ELF-1 (cell line): Measurements from ENCODE around the gene AQP3.
"Not testable (repeated sequence)": the region's sequence is repeated elsewhere in the genome, so short reads cannot be mapped to it uniquely, and the experiment has no call there.

Source experiments
- DNase-seq: peaks from one replicate; pipeline ENCODE4 v3.0.0-alpha.2; 2016; ENCODE audit warnings: low read depth, low spot score

The AQP3 gene

DNA sequence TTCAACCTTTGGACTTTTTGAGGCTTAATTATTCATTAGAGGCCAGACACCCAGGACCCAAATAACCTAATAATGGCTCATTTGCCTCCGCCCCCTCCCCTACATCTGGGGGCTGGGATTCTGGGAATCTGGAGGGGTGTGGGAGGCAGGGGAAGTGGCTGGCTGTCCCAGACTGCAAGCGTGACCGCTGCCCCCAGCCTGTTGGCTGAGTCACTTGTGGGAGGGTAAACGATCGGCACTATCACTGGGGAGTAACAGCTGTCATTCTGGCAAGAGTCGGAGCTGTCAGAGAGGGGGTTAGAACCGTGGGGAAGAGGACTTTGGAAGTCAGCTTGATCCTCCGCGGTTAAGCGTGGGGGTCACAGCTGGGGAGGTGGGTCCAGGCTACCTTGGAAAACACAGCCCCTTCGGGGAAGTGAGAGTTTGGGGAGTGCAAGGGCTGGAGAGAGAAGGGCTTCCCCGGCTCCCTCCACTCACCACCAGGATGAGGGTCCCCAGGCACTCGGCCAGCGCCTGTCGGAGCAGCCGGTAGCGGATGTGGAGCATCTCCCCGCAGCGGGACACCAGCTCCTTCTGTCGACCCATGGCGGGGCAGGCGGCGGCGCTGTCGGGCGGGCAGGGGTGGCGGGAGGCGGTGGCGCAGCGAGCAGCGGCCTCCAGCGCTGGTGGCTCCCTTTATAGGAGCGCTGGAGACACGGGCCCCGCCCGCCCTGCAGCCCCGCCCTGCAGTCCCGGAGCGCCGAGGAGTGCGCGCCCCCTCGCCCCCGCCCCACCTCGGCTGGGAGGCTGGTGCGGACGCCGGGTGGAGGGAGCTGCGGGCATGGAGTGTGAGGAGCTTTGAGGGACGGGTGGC, at the start of gene AQP3:
AQP3 (minus strand) TSS at position 648 of the 853 bp plus-strand sequence; CDS start at position 585, 63 bp downstream.
- DNase-seq, result peak; percentile 78

DNA sequence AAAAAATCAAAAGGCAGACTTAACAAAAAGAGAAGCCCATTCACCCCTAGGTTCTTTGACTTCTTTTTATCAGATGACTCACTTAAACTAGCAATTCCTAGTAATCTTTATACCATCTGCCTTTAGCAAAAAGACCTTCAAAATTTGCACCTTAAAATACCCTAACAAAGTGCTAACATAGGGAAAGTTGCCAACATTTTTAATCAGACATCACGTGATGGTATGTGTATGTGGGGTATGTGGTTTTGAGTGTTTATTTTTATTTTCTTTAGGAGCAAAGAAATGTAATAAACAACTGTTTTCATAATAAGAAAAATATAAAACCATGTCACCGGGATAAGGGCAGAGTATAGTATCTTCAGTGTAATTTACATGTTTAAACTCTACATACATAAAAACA, 46.4 kb upstream of the AQP3 start:
- not testable (repeated sequence) for DNase-seq

DNA sequence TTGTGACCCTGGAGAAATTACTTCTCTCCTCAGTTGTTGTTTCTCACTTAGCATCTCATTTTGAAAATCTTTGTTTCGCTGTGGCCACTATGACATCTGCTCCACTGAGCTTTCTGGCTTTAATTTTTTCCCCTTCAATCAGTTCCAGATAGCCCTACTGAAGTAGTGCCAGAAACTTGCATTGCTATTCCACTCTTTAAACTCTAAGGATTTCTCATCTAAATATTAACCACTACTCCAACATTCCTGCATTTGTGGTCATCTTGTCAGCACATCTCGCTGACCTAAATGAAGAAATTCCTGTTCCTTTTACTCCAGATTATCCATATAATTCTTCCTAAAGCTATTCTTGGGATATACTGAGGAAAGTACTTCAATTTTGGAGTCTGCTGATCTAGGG, 41.7 kb upstream of the AQP3 start:
- DNase-seq, result no peak

DNA sequence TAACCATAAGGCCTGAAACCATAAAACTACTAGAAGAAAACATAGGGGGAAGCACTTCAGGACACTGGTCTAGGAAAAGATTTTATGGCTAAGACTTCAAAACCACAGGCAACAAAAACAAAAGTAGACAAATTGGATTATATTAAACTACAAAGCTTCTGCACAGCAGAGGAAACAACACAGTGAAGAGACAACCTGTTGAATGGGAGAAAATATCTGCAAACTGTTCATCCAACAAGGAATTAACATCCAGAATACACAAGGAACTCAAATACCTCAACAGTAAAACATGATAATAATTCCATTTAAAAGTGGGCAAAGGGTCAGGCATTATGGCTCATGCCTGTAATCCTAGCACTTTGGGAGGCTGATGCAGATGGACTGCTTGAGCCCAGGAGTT, 37.9 kb upstream of the AQP3 start:
- DNase-seq, result not testable (repeated sequence)

DNA sequence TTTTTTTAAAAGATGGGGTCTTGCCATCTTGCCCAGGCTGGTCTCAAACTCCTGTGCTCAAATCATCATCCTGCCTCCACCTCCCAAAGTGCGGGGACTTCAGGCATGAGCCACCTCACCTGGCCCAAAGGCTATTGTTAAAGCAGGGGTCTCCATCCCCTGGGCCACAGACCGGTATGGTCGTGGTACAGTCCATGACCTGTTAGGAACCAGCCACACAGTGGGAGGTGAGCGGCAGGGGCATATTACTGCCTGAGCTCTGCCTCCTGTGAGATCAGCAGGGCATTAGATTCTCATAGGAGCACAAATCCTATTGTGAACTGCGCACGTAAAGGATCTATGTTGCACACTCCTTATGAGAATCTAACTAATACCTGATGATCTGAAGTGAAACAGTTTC, 33.6 kb upstream of the AQP3 start:
- no peak for DNase-seq

DNA sequence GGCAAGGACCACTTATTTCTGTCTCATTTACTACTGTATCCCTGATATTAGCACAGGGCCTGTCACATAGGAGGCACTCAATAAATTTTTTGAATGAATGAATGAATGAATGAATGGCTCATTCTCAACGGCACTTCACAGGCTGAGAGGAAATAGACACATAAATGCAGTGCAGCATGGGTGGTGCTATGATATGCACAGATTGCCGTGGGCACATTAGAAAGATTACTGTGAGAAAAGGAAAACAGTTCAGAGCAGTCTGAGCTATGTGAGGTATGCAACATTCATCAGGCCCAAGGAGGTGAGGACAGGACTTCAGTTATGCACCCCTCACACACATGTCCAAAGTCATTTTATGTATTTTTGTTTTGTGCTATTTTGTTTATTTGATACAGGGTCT, 32.7 kb upstream of the AQP3 start:
- no peak for DNase-seq

DNA sequence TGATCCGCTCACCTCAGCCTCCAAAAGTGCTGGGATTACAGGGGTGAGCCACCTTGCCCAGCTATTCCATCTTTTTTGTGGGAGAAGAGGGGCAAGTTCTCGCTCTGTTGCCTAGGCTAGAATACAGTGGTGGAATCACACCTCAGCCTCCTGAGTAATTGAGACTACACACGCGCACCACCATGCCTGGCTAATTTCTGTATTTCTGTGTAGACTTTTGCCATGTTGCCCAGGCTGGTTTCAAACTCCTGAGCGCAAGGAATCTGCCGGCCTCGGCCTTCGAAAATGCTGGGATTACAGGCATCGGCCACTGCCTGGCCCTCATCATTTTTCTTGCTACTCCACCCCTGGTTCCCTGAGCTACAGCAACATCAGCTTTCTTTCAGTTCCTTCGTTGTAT, 29.1 kb upstream of the AQP3 start:
- no peak for DNase-seq

DNA sequence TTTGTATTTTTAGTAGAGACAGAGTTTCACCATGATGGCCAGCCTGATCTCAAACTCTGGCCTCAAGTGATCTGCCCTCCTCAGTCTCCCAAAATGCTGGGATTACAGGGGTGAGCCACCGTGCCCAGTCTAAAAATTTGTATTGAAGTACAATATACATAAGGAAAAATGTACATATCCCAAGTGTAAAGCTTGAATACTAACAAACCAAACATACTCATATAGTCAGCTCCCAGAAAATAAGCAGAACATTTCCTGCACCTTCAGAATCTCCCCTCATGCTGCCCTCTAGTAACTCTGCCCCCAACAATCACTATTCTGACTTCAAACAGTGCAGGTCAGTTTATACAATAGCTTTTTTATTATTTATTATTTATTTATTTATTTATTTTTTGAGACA, 28.0 kb upstream of the AQP3 start:
- DNase-seq, result no peak

DNA sequence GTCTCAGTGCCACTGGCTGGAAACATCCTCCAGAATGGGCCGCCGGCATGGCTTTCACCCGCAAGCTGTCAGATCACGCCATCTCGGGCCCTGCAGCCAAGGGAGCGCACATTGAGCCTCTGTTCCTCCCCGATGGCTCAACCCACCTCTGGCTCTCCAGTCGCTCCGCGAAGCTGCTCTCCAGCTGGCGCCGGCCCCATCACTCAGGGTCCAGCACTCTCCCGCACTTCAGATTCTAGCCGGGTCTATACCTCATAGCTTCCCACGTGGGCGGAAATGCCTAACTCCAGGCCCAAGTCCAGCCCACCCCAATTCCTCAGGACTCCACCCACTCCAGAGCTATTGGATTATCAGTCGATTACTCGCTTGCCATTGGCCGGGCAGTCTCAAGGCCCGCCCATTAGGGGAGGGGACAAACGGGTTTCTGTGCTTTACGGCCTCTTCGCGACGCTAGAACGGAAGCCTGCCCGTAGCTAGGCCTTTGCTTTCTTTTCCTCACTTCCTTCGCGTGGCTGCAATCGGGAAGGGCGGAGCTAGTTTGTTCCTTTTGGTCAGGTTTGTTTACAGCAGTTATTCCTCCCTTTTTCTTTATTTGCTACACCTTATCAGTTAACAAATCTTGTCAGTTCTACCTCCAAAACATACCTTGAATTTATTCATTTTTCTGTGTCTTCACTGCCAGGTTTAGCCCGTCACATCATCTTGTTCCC, 26.4 kb upstream of the AQP3 start, which contains the start of gene NOL6:
NOL6 (minus strand) TSS at position 282 of the 710 bp plus-strand sequence; CDS start at position 200, 82 bp downstream.
- peak; percentile 99 for DNase-seq

DNA sequence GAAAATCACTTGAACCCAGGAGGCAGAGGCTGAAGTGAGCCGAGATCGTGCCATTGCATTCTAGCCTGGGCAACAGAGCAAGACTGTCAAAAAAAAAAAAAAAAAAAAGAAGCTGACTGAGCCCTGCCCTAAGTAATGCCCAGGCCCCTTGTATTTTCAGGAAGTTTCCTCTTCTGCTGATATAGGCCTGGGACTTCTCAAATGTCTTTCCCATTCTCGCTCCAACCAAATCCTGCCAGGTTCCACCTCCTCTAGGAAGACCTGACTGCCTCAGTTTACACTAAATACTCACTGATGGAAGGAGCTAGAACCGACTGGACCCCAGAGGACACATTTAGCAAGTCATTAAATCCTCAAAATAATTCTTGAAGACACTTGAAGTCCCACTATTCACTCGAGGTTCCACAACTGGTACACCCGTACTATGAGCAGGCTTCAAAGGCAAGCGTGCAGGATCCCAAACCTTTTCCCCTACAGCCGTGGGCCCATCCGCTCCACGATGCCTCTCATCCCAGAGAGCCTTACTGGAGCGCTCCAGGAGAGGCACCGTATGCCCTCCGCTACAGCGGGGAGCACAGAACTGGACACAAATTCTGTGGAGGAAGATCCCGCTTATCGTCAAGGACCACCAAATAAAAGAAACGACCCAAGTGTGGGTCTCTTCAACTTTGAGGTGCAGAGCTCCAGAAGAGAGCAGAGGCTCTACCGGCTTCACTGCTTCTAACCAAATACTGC, 25.7 kb upstream of the AQP3 start:
- no peak for DNase-seq

DNA sequence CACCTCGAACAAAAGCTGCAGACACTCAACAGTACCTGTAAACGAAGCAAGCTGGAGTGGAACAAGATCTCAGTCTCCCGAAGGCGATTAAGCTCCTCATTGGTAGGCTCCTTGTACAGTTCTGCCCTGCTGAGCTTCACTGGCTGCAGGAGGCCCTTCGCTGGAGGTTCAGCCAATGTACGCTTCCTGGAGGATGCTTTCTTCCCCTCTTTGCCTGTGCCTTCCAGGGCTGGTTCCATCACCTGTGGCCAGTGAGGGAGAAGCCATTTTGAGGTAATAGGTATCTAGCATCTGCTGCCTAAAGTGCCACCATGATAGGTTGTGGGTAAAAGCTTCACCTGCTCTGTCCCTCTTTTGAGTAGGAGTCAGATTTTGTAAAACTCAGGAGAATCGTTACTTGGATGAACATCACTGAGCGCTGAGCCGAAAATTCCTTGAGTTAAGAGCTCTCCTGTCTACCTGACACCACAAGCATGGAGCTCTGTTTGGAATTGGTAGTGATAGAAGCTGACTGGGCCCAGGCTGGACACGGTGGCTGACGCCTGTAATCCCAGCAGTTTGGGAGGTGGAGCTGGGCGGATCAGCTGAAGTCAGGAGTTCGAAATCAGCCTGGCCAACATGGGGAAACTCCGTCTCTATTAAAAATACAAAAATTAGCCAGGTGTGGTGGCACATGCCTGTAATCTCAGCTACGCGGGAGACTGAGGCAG, 24.9 kb upstream of the AQP3 start:
- DNase-seq, result no peak

DNA sequence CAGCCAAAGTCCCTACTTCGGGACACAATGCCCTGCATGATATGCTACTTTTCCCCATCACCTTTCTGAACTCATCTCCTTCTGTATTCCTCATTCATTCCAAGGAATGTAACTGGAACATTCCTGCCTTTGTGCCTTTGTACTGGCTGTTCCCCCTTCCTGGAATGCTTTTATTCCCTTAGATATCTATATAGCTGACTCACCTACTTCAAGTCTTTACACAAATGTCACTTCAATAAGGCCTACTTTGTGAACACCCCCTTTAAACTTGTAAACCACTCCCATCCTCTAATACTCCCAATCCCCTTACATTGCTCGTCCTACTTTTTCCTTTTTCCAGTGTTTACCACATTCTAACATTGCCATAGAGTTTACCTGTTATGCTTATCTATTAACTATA, 24.0 kb upstream of the AQP3 start:
- no peak for DNase-seq

DNA sequence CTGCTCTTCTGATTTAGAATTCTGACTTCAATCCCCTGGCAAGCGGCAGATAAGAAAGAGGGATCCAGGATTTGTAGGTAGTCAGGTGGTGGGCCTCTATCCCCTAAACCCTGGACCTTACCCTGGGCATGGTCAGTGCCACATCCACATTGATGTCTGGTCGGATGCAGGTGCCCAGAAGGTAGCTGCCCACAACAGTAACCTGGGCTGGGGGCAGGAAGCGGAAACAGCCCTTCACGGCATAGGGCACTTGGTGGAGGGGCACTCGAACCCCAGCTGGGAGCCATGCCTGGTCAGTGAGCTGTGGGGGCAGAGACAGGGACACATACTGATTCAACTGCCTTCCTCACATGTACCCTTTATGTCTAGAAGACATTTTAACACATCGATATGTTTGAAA, 22.5 kb upstream of the AQP3 start:
- no peak for DNase-seq

DNA sequence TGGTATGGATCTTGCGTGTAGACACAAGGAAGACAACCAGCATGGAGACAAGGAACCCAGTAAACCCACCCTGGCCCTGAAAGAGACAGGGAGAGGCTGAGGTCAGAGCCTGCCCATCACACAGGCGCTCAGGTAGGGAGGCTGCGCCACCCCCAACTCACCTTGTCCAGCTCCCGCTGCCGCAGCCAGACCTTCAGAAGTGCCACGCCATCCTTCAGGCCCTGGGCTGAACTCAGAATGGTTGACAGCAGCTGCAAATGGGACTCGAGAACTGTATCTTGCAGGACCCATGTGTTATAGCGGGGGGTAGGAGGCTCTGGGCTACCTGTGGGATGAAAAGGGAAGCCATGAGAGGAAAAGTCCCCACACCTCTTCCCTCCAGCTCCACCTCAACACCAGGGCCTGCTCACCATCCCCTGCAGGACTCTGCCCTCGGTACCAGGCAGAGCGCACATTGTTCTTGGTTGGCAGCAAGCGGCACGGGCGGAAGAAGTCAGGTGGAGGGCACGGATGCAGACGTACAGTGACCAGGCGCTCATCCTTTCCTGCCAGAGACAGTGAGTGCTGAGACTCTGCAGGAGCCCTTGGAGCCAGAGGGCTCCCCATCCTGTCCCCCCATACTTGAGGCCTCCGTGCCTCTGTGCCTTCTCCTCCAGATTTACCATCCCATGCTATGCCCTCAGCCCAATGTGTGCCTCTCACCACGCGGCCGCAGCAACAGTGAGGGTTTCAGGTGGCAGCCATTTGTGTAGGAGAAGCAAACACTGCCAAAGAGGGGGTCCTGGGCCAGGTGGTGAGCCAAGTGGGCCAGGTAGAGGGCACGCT, 21.6 kb upstream of the AQP3 start:
- no peak for DNase-seq

DNA sequence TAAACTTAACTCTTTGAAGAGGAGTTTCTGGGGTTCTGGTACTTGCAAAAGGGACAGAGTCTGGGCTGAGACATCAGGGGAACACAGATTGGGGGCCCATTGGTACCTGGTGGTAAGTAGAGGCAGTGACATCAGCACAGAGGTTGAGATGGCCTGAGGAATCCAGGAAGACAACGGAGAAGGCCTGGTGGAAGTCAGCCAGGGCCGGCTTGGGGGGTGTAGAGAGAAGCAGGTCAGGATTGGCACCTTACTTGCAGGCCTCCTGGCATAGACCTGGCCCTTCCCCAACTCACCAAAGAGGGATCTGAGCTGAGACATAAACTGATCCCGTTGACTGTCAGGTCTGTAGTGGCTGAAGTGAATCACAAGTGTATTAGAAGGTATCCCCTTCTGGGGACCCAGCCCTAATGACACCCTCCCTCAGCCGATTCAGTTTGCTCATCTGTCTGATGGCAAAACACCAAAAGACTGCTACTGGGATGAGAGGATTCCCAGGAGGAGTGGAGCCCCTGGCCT, 20.9 kb upstream of the AQP3 start:
- DNase-seq, result no peak

DNA sequence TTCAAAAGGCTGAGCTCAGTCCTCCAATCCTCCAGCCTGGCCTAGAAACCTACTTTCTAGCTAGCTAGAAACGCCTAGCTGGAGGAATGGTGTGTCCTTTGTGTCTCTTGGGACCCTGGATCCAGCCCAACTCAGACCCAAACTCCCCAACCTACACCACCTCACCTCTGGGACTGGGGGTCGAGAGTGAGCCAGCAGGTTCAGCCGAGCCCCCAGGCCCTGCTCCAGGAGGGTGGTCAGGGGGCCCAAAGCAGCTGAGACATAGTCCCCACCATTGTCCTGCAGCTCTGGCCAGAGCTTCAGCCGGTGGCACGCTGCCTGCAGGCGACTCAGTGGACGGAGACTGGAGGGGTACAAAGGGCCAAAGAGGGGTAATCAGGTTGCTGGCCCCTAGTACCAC, 20.1 kb upstream of the AQP3 start:
- no peak for DNase-seq

DNA sequence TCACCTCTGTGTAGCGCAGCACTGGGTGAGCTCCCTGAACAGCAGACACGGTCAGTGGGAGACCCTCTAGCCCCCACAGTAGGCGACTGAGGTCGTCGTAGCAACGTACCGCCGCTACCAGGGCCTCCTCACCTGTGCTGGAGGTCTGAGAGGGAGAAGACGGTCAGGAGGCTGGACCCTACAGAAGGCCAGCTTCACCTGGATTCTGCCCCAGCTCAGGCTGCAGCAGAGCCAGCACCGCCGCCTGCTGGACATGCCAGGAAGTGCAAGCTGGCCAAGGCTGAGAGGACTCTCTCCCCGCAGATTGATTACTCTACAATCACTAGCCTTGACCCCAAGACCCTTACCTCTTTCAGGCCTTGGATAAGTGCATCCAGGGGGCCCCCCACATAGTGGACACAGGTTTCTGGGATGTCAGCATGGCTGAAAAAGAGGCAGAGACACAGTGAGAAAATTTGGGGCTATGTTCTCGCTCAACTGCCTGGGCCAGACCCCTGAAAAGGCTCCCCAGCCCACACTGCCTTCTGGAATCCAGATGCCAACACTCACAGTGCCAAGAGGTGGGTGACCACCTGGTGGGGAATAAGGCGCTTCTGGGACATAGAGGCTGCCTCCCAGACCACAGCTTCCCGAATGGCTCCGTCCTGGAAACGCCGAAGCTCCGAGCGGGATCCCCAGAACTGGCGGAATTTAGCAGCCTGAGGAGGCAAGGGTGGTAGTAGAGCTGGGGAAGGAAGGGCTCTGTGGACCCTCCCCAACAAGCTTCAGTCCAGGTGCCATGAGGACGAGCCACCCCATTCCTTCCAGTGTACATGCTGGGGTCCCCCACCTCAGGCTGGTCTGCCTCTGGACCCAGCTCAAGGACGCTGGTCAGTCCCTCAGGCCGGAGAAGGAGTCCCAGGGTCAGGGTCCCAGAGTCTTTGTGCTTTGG, 19.4 kb upstream of the AQP3 start:
- DNase-seq, result peak; percentile 75

DNA sequence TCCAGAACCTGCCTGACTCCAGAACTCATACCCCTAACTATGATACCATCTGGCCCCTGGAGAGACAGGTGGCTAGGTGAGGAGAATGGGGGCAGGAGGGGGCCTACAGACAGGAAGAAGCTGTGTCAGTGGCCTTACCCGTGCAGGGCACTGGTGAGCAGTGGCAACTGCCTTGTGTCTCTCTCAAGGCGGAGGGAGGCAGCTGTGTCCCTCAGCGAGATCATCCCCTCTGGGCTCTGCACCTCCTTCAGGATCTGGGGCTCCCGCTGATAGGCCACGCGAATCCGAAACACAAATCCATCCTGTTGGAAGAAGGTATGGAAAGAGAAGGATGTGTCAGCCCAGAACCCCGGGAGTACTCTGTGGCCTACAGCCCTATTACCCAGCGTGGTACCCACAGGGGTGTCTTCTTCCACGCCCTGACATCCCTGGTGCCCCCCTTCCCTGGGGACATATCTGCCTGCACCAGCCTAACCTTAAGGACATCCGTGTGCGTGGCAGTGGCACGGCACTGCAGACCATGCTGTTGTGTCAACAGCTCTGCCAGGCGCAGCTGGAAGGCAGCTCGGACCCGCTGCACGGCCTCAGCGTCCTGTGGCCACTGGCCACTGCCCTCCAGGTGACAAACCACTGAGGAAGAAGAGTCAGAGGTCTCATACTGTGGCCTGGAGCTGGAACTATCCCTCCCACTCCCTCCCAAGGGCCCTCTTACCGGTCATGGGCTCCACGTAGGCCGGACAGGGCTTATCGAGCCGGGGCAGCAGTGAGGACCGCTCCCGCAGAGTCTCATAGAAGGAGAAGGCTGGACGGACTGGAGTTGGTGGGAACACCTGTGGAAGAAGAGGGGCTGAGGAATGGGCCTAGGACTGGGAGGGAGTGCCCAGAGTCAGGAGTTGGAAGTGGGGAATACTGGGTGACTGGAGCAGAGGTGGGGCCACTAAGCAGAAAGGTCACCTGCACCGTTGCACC, 18.5 kb upstream of the AQP3 start:
- no peak for DNase-seq
